K562 (cell line): Measurements from ENCODE around the gene CHCHD10. TPM values are rescaled to one million over a fixed set of nuclear protein-coding genes. Genes with fewer than 3 reads are reported as not detected.

Experiments used
- CBX1 ChIP-seq: sonication (generic); IDR thresholded peaks from 2 replicates; pipeline ENCODE4 v1.6.1; 2016; ENCODE audit warnings: antibody characterized with exemption, low read depth, mild to moderate bottlenecking
- L3MBTL2 ChIP-seq: fragments of 450-650 bp; IDR thresholded peaks from 2 replicates; pipeline ENCODE4 v1.6.1; 2016; ENCODE audit warnings: mild to moderate bottlenecking, moderate library complexity
- LEF1 ChIP-seq: fragments of 450-650 bp; IDR thresholded peaks from 2 replicates; pipeline ENCODE4 v1.6.1; 2016; ENCODE audit warnings: mild to moderate bottlenecking
- MEF2A ChIP-seq: IDR thresholded peaks from 2 replicates; pipeline ENCODE4 v1.6.1; 2011; ENCODE audit warnings: low read depth, mild to moderate bottlenecking, low read length, moderate library complexity; ENCODE audit not compliant: control insufficient read depth
- PATZ1 ChIP-seq: fragments of 250-450 bp; sonication (Bioruptor Pico); IDR thresholded peaks from 2 replicates; pipeline ENCODE4 v1.5.0; 2020; ENCODE audit warnings: mild to moderate bottlenecking, borderline replicate concordance
- POLR2G ChIP-seq: fragments of 200-400 bp; formaldehyde crosslinking; IDR thresholded peaks from 2 replicates; pipeline ENCODE4 v1.6.1; 2017; ENCODE audit warnings: low read depth, mild to moderate bottlenecking, antibody characterized with exemption, low read length, moderate library complexity
- SP1 ChIP-seq: sonication (generic); formaldehyde crosslinking; IDR thresholded peaks from 2 replicates; pipeline ENCODE4 v1.8.1; 2022; ENCODE audit warnings: mild to moderate bottlenecking, missing genetic modification reagents
- ZBTB12 ChIP-seq: fragments of 250-450 bp; sonication (Bioruptor Pico); IDR thresholded peaks from 2 replicates; pipeline ENCODE4 v1.4.0; 2020
- ZBTB33 ChIP-seq: sonication (generic); formaldehyde crosslinking; IDR thresholded peaks from 2 replicates; pipeline ENCODE4 v1.8.1; 2023; ENCODE audit warnings: mild to moderate bottlenecking, missing genetic modification reagents
- ZBTB49 ChIP-seq: sonication (generic); formaldehyde crosslinking; IDR thresholded peaks from 2 replicates; pipeline ENCODE4 v1.8.0; 2022; ENCODE audit warnings: missing genetic modification reagents, mild to moderate bottlenecking, borderline replicate concordance
- ZBTB8A ChIP-seq: fragments of 450-650 bp; IDR thresholded peaks from 2 replicates; pipeline ENCODE4 v1.6.1; 2018; ENCODE audit warnings: mild to moderate bottlenecking, moderate library complexity; ENCODE audit not compliant: partially characterized antibody
- ZC3H4 ChIP-seq: sonication (generic); formaldehyde crosslinking; IDR thresholded peaks from 2 replicates; pipeline ENCODE4 v1.9.0; 2021; ENCODE audit warnings: missing genetic modification reagents, borderline replicate concordance
- ZKSCAN3 ChIP-seq: fragments of 250-450 bp; sonication (Bioruptor Pico); IDR thresholded peaks from 2 replicates; pipeline ENCODE4 v1.4.0; 2020
- ZNF696 ChIP-seq: fragments of 250-450 bp; sonication (Bioruptor Pico); conservative IDR thresholded peaks from 2 replicates; pipeline ENCODE4 v1.4.0; 2020; ENCODE audit warnings: mild to moderate bottlenecking, moderate library complexity
- polyA plus RNA-seq, 8 experiments: library from polyadenylated mRNA; depleted of rRNA in 4 of 8; stranded (reverse) in 5 of 8; unstranded in 3 of 8; fragments of >200 nt; fragmentation: Nextera tagmentation in 2 of 8; fragmentation: Illumina TruSeq in 1 of 8; extraction: Ambion mirVana in 2 of 8; extraction: Trizol in 1 of 8; gene quantifications; 2 replicates each; pipeline versions ENCODE4 v1.2.1 to v1.2.3, GENCODE V29; 2011 to 2014; ENCODE audit warnings: inconsistent platforms in 1 of 8, missing spikeins in 1 of 8
- total RNA-seq, 7 experiments: library from RNA; depleted of rRNA in 6 of 7; stranded (reverse); fragments of >200 nt in 6 of 7; fragmentation: Illumina TruSeq in 2 of 7; extraction: Trizol in 2 of 7; gene quantifications; 2 replicates each; pipeline versions ENCODE4 v1.2.1 to v1.2.3, GENCODE V29; 2011 to 2021; ENCODE audit warnings: low replicate concordance in 1 of 7
- TF ChIP-seq, protein P1 (sequence below): fragments of 250-450 bp; sonication (Bioruptor Pico); IDR thresholded peaks from 2 replicates; pipeline ENCODE4 v1.5.0; 2021; ENCODE audit warnings: mild to moderate bottlenecking, moderate library complexity

CHCHD10 gene
- total and polyA plus RNA-seq, 9 of the 15 experiments (the other 6 are each of a cell fraction or from before 2014, with no cell fraction given) = 15.2 to 292 (median 102) TPM

DNA sequence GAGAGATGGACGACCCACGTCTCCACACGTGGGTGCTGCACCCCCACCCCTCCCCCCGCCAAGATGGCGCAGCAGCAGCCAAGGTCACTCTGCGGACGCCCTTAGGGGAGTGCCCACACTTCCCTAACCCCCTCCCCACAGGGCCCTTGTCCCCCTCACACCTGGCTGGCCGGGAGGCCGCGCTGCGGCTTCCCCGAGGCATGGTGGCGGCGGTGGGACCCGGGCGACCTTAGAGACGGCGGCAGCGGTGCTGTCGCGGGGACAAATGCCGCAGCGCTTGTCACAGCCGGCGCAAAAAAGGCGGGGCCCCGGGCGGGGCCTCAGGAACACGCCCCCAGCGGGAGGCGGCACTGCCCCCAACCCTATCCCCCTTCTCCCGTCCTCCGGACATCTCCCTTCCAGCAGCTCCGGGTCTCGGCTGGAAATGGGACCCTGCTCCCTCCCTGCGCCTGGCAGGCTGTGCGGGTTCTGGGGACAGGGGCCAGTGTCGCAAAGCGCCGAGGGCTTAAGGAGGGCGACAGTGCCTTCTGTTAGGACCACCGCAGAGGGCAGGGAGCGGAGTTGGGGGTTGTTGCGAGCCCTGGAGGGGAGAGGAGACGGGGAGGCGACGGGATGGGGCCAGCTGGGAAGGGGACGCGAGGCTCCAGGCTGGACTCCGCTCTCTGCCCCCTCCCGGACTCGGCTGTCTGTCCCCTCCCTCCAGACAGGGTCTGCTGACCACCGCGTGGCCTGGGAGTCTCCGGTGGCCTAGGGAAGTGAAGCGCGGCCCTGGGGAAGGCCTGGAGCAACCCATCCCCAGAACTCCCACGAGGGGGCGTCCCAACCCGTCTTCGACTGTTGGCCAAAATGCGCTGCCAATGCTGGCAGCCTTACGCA lies at the start of gene CHCHD10 (continued):
- no peak for TF ChIP-seq PATZ1 (CRISPR knock-in tag)
- no peak for TF ChIP-seq ZC3H4
- TF ChIP-seq ZBTB33 (CRISPR knock-in tag) = peak; percentile 58; the same call in 1 of the 2 replicates
- TF ChIP-seq LEF1 = no peak
- TF ChIP-seq ZBTB8A = no peak
- no peak for TF ChIP-seq ZBTB49 (CRISPR knock-in tag)
- TF ChIP-seq ZKSCAN3 (CRISPR knock-in tag) = no peak
- TF ChIP-seq, protein P1, sequence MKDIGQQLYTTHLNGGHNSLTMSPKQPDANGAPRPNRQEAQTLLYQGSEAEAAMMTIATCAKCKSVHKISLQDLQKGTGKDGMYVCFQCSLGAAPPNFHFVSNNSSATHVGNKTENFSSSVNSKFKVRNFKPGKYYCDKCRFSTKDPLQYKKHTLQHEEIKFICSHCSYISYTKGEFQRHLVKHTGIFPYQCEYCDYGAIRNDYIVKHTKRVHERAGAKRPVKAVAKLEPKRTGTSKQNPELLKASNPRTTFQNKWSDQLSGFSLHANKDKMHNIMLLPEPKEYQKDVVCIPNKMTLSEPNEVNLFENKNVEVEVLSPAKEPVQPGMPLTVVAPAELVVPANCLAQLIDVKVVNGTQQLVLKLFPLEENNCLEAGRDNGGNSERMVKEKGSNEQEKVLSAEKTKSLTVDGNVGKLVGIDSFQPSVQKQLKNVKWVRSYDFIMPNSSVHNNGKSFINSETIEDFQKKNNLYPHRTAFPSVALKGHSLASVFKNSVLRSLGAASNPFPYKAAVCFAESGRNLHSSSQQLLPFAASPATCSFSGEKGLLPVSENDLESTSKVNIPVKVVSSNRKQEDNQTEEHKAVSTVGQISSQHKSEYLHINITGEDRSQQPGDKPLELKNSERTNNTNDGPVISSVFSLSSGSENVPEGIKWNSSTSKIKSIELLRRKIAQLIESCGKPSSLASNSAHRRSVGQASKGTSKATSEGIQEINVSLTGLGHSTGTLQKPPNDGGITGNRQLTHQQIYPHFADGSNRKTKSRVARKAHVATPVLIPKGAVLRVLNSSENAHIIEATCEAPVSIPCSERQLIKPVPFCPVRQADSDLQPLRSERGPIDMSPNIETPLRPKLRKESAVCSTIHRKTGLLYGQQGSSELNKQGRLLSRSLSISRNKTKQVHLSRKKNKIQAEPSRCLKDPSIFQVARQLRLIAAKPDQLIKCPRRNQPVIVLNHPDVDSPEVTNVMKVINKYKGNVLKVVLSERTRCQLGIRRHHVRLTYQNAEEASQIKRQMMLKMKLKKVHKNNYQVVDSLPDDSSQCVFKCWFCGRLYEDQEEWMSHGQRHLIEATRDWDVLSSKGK (CRISPR knock-in tag) = no peak
- TF ChIP-seq ZNF696 (CRISPR knock-in tag) = no peak
- TF ChIP-seq CBX1 = peak; percentile 54; the same call in 1 of the 2 replicates
- TF ChIP-seq SP1 (CRISPR knock-in tag) = 0 out of 2 replicates have a peak, but pooled peaks have one; percentile 72
- TF ChIP-seq ZBTB12 (CRISPR knock-in tag) = 0 out of 2 replicates have a peak, but pooled peaks have one; percentile 26
- TF ChIP-seq POLR2G = peak; percentile 98
- TF ChIP-seq MEF2A = no peak
- TF ChIP-seq L3MBTL2 = peak; percentile 80; the same call in 1 of the 2 replicates
